ENCODE measurements around the gene PAQR7.

Gene PAQR7

GRCh38 chr1:25916460-25916859 is 41.0 kb upstream of the PAQR7 start (continued):
- no peak for TF ChIP-seq TSHZ2 (CRISPR knock-in tag; IDR thresholded peaks at IDR 0.05)

- TF ChIP-seq GLIS3 (CRISPR knock-in tag; IDR thresholded peaks at IDR 0.05), result no peak
- TF ChIP-seq ISL1 (CRISPR knock-in tag; IDR thresholded peaks at IDR 0.05), result no peak
- TF ChIP-seq ZC3H10 (CRISPR knock-in tag; IDR thresholded peaks at IDR 0.05), result no peak
- ATAC-seq, result peak; percentile 67
Measured at GRCh38 chr1:25914074-25914995, 38.8 kb upstream of the PAQR7 start.

- no peak for ATAC-seq
- no peak for TF ChIP-seq RARB (CRISPR knock-in tag; IDR thresholded peaks at IDR 0.05)
- TF ChIP-seq CSRNP3 (CRISPR knock-in tag; IDR thresholded peaks at IDR 0.05), result no peak
- TF ChIP-seq ISL1 (CRISPR knock-in tag; IDR thresholded peaks at IDR 0.05), result no peak
- no peak for TF ChIP-seq SNAI2 (CRISPR knock-in tag; IDR thresholded peaks at IDR 0.05)
- TF ChIP-seq CSDC2 (CRISPR knock-in tag; IDR thresholded peaks at IDR 0.05), result no peak
- TF ChIP-seq BACH2 (CRISPR knock-in tag; IDR thresholded peaks at IDR 0.05; ENCODE audit: borderline replicate concordance), result no peak
- no peak for TF ChIP-seq PATZ1 (CRISPR knock-in tag; IDR thresholded peaks at IDR 0.05; ENCODE audit: borderline replicate concordance)
- no peak for TF ChIP-seq ZNF565 (CRISPR knock-in tag; conservative IDR thresholded peaks at IDR 0.05; ENCODE audit: low read depth)
- no peak for TF ChIP-seq TCF4 (CRISPR knock-in tag; IDR thresholded peaks at IDR 0.05; ENCODE audit: borderline replicate concordance)
- TF ChIP-seq ZFP3 (CRISPR knock-in tag; IDR thresholded peaks at IDR 0.05), result no peak
- no peak for TF ChIP-seq CREB5 (CRISPR knock-in tag; IDR thresholded peaks at IDR 0.05; ENCODE audit: low read depth)
- no peak for TF ChIP-seq ZNF70 (CRISPR knock-in tag; IDR thresholded peaks at IDR 0.05)
- no peak for TF ChIP-seq PPARA (CRISPR knock-in tag; IDR thresholded peaks at IDR 0.05; ENCODE audit: borderline replicate concordance)
- no peak for TF ChIP-seq TSHZ2 (CRISPR knock-in tag; IDR thresholded peaks at IDR 0.05)
- TF ChIP-seq ARNTL (CRISPR knock-in tag; IDR thresholded peaks at IDR 0.05; ENCODE audit: borderline replicate concordance, low read depth), result no peak
- TF ChIP-seq GLIS3 (CRISPR knock-in tag; IDR thresholded peaks at IDR 0.05), result no peak
- no peak for TF ChIP-seq OSR1 (CRISPR knock-in tag; IDR thresholded peaks at IDR 0.05)
- no peak for TF ChIP-seq POU6F1 (CRISPR knock-in tag; IDR thresholded peaks at IDR 0.05; ENCODE audit: borderline replicate concordance, low read depth)
Measured at GRCh38 chr1:25913206-25913605, 37.7 kb upstream of the PAQR7 start.

Data from SK-N-SH treated with all-trans-retinoic acid at 6 μM for 48 hours (cell line).